Duodenal mucosa (tissue), 2 donors: ENCODE measurements around the gene HSD11B1.
A peak's percentile ranks its signal among the peaks of the same experiment; 100 is the strongest.
"Not testable (repeated sequence)": the region's sequence is repeated elsewhere in the genome, so short reads cannot be mapped to it uniquely, and the experiment has no call there.

Experiments
- H3K27ac ChIP-seq: one replicate; pipeline ENCODE4 v1.7.0; 2013; ENCODE audit warnings: low read depth, low read length
- H3K27me3 ChIP-seq, 2 donors: one replicate each; pipeline ENCODE4 v1.7.0; 2013; ENCODE audit warnings: low read length in 2 of 2, control low read depth in 1 of 2; ENCODE audit not compliant: insufficient read depth in 2 of 2, control insufficient read depth in 1 of 2
- H3K36me3 ChIP-seq, 2 donors: one replicate each; pipeline ENCODE4 v1.7.0; 2013; ENCODE audit warnings: low read length in 2 of 2, control low read depth in 1 of 2; ENCODE audit not compliant: insufficient read depth in 2 of 2, control insufficient read depth in 1 of 2
- H3K4me1 ChIP-seq, 2 donors: one replicate each; pipeline ENCODE4 v1.7.0; 2013; ENCODE audit warnings: low read length in 2 of 2, control low read depth in 1 of 2; ENCODE audit not compliant: insufficient read depth in 2 of 2, control insufficient read depth in 1 of 2
- H3K4me3 ChIP-seq, 2 donors: one replicate each; pipeline ENCODE4 v1.7.0; 2013; ENCODE audit warnings: low read length in 2 of 2, low read depth in 1 of 2
- H3K9ac ChIP-seq, 2 donors: one replicate each; pipeline ENCODE4 v1.7.0; 2013; ENCODE audit warnings: low read length in 2 of 2, low read depth in 1 of 2
- H3K9me3 ChIP-seq, 2 donors: one replicate each; pipeline ENCODE4 v1.7.0; 2013; ENCODE audit warnings: low read length in 2 of 2, control low read depth in 1 of 2; ENCODE audit not compliant: control insufficient read depth in 1 of 2

The HSD11B1 gene

DNA sequence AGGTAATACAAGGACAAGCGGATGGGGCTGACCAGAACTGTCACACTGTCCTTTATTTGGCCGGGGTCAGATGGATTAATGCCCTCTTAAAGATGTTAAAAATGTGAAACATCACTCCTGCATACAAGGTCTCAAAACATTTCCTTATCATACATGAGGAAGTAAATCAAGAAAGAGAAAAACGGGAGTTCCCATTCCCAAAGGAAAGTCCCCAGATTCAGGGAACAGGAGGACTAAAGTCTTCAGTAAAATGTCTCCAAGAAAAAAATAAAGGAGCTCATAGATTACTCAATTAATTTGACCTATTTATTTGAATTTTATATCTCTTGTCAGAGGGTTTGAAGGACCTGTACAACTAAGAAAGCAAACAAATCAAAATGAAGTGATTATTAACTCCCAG, 13.4 kb upstream of the HSD11B1 start:
- no peak overlapping the region for H3K9ac ChIP-seq
- H3K27me3 ChIP-seq: no peaks in the 10 kb centered on the region
- no peaks in the 10 kb centered on the region for H3K36me3 ChIP-seq
- H3K4me1 ChIP-seq: peaks cover 0 to 9% of the 10 kb centered on the region in 2 donors
- no peak overlapping the region for H3K4me3 ChIP-seq
- H3K9me3 ChIP-seq: no peaks in the 10 kb centered on the region
- H3K27ac ChIP-seq: no peak overlapping the region

DNA sequence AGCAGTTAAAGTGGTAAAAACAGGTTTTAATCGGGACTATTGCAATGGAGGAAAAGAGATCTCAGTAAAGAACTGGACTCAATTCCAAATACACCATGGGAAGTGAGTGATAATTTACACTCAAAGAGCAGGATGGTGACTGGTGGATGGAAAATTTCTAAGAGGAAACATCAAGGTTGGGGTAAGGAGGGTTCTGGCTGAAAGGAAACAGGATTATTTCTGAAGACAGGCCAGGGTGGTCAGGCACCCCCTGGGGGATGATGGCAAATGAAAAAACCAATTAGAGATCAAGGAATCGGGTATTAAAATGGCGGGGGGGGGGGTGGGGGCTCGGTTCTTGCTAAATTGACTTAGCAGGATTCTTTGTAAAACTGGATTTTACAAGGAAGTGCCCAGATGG, 12.3 kb upstream of the HSD11B1 start:
- Histone ChIP-seq H3K9me3 (no peaks in the 10 kb centered on the region), H3K36me3 (no peaks in the 10 kb centered on the region), H3K27ac (no peak overlapping the region), H3K4me3 (no peak overlapping the region), H3K9ac (peak overlapping the region in 1 of 2 donors; percentile 27), H3K4me1 (peaks cover 0 to 9% of the 10 kb centered on the region in 2 donors), H3K27me3 (no peaks in the 10 kb centered on the region)

DNA sequence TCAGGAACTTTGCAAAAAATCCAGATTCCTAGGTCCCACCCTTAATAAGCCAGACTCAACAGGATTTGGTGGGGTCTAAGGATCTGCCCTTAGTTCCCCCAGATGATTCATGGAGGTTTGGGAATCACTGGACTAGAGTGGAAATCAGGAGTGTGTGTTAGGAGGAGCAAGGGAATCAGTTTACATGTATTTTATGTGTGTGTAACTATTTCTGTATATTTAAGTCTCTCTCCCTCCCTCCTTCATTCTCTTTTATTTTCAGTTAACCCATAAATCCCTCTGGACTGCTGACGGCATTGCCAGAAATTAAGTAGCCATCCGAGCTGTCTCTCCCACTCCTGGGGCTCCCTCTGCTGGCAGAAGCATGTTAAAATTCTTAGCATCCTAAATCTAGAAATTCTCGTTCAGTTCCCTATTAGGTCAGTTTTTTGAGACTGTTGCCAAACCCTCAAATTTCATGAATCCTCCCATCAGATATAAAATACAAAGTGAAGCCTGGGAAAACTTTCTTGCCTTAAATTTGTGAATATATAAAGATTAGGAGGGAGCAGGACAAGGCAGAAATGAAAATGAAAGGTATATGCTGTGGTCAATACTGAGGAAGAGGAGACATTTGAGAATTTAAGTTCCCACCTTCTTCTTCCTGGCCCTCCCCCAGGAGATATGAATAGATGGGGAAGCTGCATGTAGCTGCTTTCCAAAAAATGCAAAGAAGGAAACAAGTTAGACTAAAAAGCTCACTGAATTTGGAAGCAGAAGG, 11.7 kb upstream of the HSD11B1 start:
- Histone ChIP-seq H3K36me3 (no peaks in the 10 kb centered on the region), H3K9ac (peak overlapping the region in 1 of 2 donors; percentile 27), H3K9me3 (no peaks in the 10 kb centered on the region), H3K4me3 (no peak overlapping the region), H3K4me1 (peaks cover 0 to 9% of the 10 kb centered on the region in 2 donors), H3K27ac (no peak overlapping the region), H3K27me3 (no peaks in the 10 kb centered on the region)

DNA sequence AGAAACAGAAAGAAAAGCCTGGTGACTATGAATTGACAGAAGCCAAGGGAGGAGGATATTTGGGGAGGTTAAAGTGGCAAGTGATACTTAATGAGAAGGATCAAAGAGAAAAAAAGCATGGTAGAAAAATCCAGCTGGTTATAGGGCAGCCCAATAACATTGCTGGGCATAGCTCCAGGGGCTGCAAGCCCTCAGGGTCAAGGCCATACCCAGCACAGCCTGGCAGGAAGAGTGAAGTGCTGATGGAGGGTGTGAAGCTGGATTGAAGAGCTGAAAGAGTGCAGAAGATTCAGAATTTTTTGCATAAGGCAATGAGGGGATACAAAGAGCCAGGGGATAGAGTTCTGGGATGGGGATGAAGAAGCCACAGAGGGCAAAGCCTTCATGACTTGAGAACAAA, 8.0 kb upstream of the HSD11B1 start:
- H3K27ac ChIP-seq: no peak overlapping the region
- no peak overlapping the region for H3K4me3 ChIP-seq
- H3K4me1 ChIP-seq: no peaks in the 10 kb centered on the region
- H3K9me3 ChIP-seq: no peaks in the 10 kb centered on the region
- no peaks in the 10 kb centered on the region for H3K36me3 ChIP-seq
- no peaks in the 10 kb centered on the region for H3K27me3 ChIP-seq
- H3K9ac ChIP-seq: no peak overlapping the region

DNA sequence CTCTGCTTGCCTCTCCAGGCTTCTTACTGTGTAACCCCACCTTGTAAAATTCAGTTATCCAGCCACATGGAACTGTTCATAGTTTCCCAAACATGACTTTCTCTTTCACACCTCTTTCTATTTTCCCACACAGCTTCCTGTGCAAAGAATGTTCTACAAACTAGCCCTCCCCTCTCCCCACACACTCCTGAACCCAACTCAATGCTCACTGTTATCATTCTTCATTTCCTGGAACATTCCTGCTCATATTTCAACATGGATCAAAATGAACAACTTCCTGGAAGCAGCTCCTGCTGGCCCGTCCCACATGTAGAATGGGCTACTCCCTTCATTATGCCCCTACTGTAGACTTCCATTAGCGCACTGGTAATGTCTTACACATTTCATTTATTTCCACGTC, 7.5 kb upstream of the HSD11B1 start:
- no peaks in the 10 kb centered on the region for H3K36me3 ChIP-seq
- no peaks in the 10 kb centered on the region for H3K9me3 ChIP-seq
- no peaks in the 10 kb centered on the region for H3K4me1 ChIP-seq
- H3K4me3 ChIP-seq: no peak overlapping the region
- H3K9ac ChIP-seq: no peak overlapping the region
- H3K27me3 ChIP-seq: no peaks in the 10 kb centered on the region
- no peak overlapping the region for H3K27ac ChIP-seq

DNA sequence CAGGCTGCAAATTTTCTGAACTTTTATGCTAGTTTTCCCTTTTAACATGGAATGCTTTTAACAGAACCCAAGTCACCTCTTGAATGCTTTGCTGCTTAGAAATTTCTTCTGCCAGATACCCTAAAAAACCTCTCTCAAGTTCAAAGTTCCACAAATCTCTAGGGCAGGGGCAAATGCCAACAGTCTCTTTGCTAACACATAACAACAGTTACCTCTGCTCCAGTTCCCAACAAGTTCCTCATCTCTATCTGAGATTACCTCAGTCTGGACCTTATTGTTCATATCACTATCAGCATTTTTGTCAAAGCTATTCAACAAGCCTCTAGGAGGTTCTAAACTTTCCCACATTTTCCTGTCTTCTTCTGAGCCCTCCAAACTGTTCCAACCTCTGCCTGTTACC, 4.0 kb upstream of the HSD11B1 start:
- not testable (repeated sequence) for H3K27ac ChIP-seq, H3K9ac ChIP-seq, H3K27me3 ChIP-seq, H3K4me1 ChIP-seq, H3K9me3 ChIP-seq, H3K36me3 ChIP-seq, H3K4me3 ChIP-seq

DNA sequence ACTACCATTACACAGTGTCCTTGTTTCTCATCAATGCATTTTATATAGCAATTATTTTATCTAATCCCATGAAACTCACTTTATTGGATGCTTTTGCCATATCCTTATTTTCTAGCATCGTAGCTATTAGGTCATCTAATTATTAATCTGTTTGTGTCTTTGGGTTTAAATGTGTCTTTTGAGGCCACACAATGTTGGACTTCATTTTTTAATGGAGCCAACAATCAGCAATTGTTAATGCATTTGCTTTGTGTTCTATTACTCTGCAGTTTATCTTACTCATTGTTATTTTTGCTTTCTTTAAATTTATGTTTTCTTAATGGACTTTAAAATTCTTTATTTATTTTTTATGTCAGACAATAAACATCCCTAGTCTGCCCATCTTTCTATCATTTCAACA, 1.8 kb upstream of the HSD11B1 start:
- Histone ChIP-seq H3K4me1 (no peaks in the 10 kb centered on the region), H3K9me3 (no peaks in the 10 kb centered on the region), H3K27ac (no peak overlapping the region), H3K27me3 (no peaks in the 10 kb centered on the region), H3K4me3 (no peak overlapping the region), H3K9ac (no peak overlapping the region), H3K36me3 (no peaks in the 10 kb centered on the region)

DNA sequence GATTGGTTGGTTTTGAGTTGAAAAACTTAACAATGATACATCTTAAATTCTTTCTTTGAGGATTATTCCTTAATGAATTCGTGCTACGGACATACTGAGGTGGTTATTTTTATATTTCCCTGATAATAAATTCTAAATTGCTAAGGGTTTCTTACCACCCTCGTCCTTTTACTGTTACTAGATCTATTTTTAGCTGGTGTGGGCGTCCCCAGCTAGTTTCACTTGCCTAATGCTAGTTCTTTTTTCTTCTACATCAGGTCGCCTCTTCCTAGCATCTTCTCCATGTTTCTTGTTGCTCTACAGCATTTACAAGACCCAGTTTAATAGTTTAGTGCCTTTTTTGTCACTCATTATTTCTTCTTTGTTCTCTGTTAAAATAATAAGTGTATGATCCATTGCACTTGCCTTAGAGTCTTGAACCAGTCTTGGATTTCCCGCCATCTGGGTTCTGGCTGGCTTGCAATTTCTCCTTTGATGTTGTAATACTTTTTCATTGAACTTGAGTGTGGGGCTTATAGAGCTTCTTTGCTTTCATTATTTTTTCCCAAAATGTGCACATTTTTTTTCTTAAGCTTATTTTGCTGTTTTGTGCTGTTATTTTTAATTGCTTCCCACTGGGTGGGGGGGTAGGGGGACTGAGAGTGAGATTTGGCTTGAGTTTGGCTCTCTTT, 677 bp upstream of the HSD11B1 start:
- H3K9me3 ChIP-seq: no peaks in the 10 kb centered on the region
- H3K36me3 ChIP-seq: no peaks in the 10 kb centered on the region
- H3K9ac ChIP-seq: no peak overlapping the region
- no peak overlapping the region for H3K4me3 ChIP-seq
- no peaks in the 10 kb centered on the region for H3K4me1 ChIP-seq
- H3K27ac ChIP-seq: no peak overlapping the region
- no peaks in the 10 kb centered on the region for H3K27me3 ChIP-seq

DNA sequence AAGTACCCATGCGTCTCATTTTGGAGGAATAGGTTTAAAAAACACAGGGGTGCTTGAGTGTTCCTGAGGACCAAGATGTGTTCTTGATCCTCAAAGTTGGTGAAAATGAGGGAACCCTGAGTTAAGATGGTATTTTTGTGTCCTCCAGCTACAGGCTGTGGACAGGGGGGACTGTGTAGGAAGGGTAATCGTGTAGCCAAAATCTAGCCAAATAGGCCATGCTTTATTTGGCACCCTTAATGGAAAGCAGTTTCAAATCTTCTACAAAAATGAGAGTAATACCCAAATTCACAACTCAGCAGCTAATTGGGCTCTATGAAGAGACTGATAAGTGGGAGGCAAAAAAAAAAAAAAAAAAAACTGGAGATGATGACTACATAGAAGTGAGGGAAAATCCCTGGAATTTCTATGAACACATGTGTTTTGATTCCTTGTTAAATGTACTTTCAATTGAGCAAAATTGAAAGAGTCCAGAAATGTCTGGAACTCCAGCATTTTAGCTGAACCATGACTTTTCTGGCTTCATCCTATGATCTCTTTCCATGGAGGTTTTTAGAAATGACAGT, 470 bp downstream of the HSD11B1 start:
- Histone ChIP-seq H3K4me3 (no peak overlapping the region), H3K4me1 (no peaks in the 10 kb centered on the region), H3K9me3 (no peaks in the 10 kb centered on the region), H3K9ac (no peak overlapping the region), H3K36me3 (no peaks in the 10 kb centered on the region), H3K27me3 (no peaks in the 10 kb centered on the region), H3K27ac (no peak overlapping the region)

DNA sequence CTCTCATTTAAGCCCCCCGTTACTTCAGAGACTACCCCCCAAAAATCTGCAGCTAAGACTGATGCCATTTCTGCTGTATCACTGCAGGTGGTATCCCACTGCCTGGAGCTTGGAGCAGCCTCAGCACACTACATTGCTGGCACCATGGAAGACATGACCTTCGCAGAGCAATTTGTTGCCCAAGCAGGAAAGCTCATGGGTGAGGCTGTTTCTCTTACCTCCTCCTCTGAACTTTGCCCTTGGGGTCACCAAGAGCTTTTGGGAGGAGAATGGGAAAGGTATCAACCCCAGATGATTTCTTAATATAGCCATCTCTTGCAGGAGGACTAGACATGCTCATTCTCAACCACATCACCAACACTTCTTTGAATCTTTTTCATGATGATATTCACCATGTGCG, 2.0 kb downstream of the HSD11B1 start:
- Histone ChIP-seq H3K36me3 (no peaks in the 10 kb centered on the region), H3K4me3 (no peak overlapping the region), H3K27ac (no peak overlapping the region), H3K27me3 (no peaks in the 10 kb centered on the region), H3K9ac (no peak overlapping the region), H3K4me1 (no peaks in the 10 kb centered on the region), H3K9me3 (no peaks in the 10 kb centered on the region)
